Tibial nerve (tissue), 4 donors: ENCODE results near the gene GBGT1.
"Not testable (repeated sequence)": the region's sequence is repeated elsewhere in the genome, so short reads cannot be mapped to it uniquely, and the experiment has no call there.

ENCODE experiments used
- CTCF ChIP-seq, 5 experiments: fragments of 200-600 bp in 3 of 5; fragments of 450-650 bp in 2 of 5; sonication (generic) in 3 of 5; IDR thresholded peaks; one replicate each; pipeline ENCODE4 v1.5.1; 2016 to 2019; ENCODE audit warnings: antibody characterized with exemption in 5 of 5, mild to moderate bottlenecking in 3 of 5, moderate library complexity in 2 of 5
- EP300 ChIP-seq, 2 donors: sonication (generic); formaldehyde crosslinking; IDR thresholded peaks; one replicate each; pipeline ENCODE4 v1.6.1; 2017; ENCODE audit warnings: antibody characterized with exemption in 2 of 2, mild to moderate bottlenecking in 1 of 2
- POLR2A ChIP-seq, 2 donors: fragments of 450-650 bp; IDR thresholded peaks; one replicate each; pipeline ENCODE4 v1.6.1; 2017; ENCODE audit warnings: antibody characterized with exemption in 2 of 2, mild to moderate bottlenecking in 2 of 2, moderate library complexity in 2 of 2

DNA sequence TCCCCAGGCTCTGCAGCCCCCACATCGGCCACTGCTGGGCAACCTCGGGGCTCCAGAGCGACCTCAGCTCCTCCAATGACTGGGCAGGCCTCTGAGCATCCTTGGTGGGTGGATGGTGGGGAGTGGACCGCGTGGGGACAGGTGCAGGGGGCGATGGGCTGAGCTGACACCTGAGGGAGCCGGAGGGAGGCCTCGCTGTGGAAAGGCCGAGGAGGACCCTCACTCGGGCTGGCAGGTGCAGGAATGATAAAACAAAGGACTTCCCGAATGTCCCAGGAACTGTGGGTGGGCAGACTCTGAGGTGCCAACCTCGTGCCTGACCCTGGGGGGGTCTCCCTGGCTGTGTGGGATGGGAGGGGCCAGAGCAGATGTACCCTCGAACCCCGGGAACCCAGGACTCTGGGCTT lies 41.8 kb upstream of the GBGT1 start:
- not testable (repeated sequence) for TF ChIP-seq POLR2A, CTCF, EP300 (IDR thresholded peaks at IDR 0.05)
